Ovary (tissue), 3 donors: ENCODE data around the gene GLRA1.

Experiments
- EP300 ChIP-seq: sonication (generic); formaldehyde crosslinking; IDR thresholded peaks from one replicate; pipeline ENCODE4 v1.6.1; 2017; ENCODE audit warnings: antibody characterized with exemption
- POLR2A ChIP-seq: fragments of 450-650 bp; IDR thresholded peaks from one replicate; pipeline ENCODE4 v1.6.1; 2017; ENCODE audit warnings: antibody characterized with exemption, mild to moderate bottlenecking, moderate library complexity
- TF ChIP-seq, protein P1 (sequence below), 3 donors: fragments of 450-650 bp in 2 of 3; fragments of 200-600 bp in 1 of 3; IDR thresholded peaks; one replicate each; pipeline versions ENCODE4 v1.5.1 to v1.8.0; 2016 to 2022; ENCODE audit warnings: antibody characterized with exemption in 3 of 3, mild to moderate bottlenecking in 1 of 3
- donor health status: DM: no; HTN: no; CAD: no.

DNA sequence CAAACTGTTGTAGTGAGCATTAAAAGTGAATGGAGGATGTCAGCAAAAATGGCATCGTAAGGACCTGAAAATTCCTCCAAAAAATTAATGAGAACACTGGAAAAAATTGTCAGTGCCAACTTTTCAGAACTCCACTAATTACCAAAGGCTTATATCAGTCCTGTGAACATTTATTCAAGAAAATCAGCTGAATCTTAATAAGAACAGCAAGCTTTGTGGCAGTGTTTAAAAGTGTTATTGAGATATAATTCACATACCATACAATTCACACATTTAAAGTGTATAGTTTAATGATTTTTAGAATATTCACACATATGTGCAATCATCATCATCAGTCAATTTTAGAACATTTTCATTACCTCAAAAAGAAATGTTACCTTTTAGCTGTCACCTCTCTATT, 95.3 kb downstream of the GLRA1 start:
- TF ChIP-seq, protein P1, sequence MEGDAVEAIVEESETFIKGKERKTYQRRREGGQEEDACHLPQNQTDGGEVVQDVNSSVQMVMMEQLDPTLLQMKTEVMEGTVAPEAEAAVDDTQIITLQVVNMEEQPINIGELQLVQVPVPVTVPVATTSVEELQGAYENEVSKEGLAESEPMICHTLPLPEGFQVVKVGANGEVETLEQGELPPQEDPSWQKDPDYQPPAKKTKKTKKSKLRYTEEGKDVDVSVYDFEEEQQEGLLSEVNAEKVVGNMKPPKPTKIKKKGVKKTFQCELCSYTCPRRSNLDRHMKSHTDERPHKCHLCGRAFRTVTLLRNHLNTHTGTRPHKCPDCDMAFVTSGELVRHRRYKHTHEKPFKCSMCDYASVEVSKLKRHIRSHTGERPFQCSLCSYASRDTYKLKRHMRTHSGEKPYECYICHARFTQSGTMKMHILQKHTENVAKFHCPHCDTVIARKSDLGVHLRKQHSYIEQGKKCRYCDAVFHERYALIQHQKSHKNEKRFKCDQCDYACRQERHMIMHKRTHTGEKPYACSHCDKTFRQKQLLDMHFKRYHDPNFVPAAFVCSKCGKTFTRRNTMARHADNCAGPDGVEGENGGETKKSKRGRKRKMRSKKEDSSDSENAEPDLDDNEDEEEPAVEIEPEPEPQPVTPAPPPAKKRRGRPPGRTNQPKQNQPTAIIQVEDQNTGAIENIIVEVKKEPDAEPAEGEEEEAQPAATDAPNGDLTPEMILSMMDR (IDR thresholded peaks at IDR 0.05) = no peak
- TF ChIP-seq POLR2A = no peak
- no peak for TF ChIP-seq EP300
